Measurements from ENCODE around the gene C3orf70. TPM values are rescaled to one million over a fixed set of nuclear protein-coding genes. Genes with fewer than 3 reads are reported as not detected.
A peak's percentile ranks its signal among the peaks of the same experiment; 100 is the strongest.

The C3orf70 gene
- total RNA-seq, 4 donors from 2014 or later = 7.8 to 13.8 (median 9.8) TPM

DNA sequence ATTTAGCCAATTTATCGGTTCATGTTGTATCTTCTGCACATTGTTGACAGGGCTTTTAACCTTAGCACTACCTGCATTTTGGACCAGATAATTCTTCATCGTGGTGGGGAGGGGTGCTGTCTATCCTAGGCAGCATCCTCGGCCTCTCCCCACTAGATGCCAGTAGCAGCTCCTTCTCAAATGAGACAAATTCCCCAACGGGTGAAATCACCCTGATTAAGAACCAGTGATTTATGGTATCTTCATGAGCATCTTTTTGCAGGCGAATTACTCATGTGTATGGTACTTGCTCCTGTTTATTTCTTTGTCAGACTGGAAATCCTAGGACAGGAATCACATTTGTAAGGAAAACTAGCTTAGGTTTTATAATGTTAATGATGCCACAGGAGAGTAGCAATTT is 68.0 kb downstream of the C3orf70 start:
- no peaks in the 10 kb centered on the region for H3K27me3 ChIP-seq
- no peaks in the 10 kb centered on the region for H3K9me3 ChIP-seq
- peaks cover 0 to 7% (median 0%) of the 10 kb centered on the region in 4 donors for H3K4me1 ChIP-seq
- no peak overlapping the region for H3K27ac ChIP-seq
- DNase-seq (ENCODE audit: low spot score in 2 of 2) = no peak
- TF ChIP-seq POLR2A (IDR thresholded peaks at IDR 0.05) (no peak), EP300 (IDR thresholded peaks at IDR 0.05) (no peak)
- TF ChIP-seq, protein P1, sequence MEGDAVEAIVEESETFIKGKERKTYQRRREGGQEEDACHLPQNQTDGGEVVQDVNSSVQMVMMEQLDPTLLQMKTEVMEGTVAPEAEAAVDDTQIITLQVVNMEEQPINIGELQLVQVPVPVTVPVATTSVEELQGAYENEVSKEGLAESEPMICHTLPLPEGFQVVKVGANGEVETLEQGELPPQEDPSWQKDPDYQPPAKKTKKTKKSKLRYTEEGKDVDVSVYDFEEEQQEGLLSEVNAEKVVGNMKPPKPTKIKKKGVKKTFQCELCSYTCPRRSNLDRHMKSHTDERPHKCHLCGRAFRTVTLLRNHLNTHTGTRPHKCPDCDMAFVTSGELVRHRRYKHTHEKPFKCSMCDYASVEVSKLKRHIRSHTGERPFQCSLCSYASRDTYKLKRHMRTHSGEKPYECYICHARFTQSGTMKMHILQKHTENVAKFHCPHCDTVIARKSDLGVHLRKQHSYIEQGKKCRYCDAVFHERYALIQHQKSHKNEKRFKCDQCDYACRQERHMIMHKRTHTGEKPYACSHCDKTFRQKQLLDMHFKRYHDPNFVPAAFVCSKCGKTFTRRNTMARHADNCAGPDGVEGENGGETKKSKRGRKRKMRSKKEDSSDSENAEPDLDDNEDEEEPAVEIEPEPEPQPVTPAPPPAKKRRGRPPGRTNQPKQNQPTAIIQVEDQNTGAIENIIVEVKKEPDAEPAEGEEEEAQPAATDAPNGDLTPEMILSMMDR (IDR thresholded peaks at IDR 0.05) = peak in 1 of 5 experiments; percentile 7
- H3K36me3 ChIP-seq = peaks cover 0 to 34% (median 0%) of the 10 kb centered on the region in 3 donors
- 70 to 76% methylated on average over 5 of the region's 5 CpGs for WGBS, 2 donors
- no peak overlapping the region for H3K4me3 ChIP-seq

DNA sequence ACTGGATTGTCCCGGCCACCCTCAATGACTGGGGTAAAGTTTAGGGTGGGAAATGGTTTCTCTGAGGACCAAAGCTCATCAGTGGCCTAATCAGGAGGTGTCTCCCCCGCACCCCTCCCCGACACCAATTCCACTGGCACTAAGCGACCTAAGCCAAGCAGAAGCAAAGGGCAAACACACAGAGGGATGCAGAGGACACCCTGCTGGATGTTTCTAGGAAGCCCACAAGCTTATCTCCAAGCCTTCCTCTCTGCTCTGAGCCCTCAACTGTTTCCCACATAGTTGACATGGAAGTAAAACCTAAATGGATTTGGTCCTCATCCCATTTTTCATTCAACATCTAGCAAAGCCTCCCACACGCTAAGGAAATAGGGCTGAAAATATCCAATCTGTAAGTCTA is 68.5 kb downstream of the C3orf70 start:
- DNase-seq (ENCODE audit: low spot score in 2 of 2) = no peak
- H3K4me1 ChIP-seq = peaks cover 0 to 6% (median 0%) of the 10 kb centered on the region in 4 donors
- TF ChIP-seq EP300 (IDR thresholded peaks at IDR 0.05) (no peak), POLR2A (IDR thresholded peaks at IDR 0.05) (no peak)
- TF ChIP-seq, protein P1 (IDR thresholded peaks at IDR 0.05) = no peak
- 86% methylated on average over 5 of the region's 5 CpGs for WGBS, 2 donors
- H3K27ac ChIP-seq = no peak overlapping the region
- H3K4me3 ChIP-seq = no peak overlapping the region
- peaks cover 0 to 34% (median 0%) of the 10 kb centered on the region in 3 donors for H3K36me3 ChIP-seq
- no peaks in the 10 kb centered on the region for H3K27me3 ChIP-seq
- H3K9me3 ChIP-seq = no peaks in the 10 kb centered on the region

DNA sequence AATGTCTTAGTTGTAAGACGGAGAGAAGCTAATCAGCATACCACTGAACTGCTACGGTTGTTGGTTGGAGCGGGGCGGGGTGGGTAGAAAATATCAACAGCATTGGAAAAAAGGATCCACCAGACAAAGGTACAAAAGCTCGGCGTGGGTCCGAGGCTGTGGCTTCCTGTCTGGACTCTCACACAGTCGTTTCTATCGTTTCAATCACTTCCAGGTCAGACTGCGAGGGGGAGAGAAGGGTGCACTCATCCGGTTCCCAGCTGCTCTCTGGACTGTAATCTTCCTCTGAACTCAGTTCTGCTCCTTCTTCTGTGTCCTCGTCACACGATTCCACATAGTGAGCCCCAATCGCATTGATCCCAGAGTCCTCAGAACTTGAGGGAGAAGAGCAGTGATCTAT is 70.0 kb downstream of the C3orf70 start:
- no peaks in the 10 kb centered on the region for H3K27me3 ChIP-seq
- H3K4me1 ChIP-seq = peaks cover 0 to 5% (median 0%) of the 10 kb centered on the region in 4 donors

DNA sequence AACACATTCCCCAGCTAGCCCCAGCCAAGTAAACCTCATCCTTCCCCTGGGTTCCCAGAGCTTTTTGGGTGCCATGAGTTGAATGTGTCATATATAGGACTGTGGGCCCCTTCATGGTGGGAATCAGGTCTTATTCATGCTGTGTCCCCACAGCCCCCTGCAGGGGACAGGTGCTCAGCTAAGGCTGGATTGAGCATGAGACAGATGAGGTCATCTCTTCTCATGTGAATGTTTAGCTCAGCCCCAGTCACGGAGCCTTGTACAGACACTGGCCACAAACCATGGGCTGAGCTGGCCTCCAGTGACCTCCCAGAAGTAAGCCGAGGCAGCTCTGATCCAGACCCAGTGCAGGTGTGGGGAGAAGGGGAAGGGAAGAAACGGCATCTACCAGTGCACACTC is 70.7 kb downstream of the C3orf70 start:
- no peak for DNase-seq (ENCODE audit: low spot score in 2 of 2)
- Histone ChIP-seq H3K4me1 (peaks cover 0 to 5% (median 0%) of the 10 kb centered on the region in 4 donors), H3K27me3 (no peaks in the 10 kb centered on the region), H3K9me3 (no peaks in the 10 kb centered on the region), H3K36me3 (peaks cover 0 to 38% (median 0%) of the 10 kb centered on the region in 3 donors), H3K27ac (no peak overlapping the region), H3K4me3 (no peak overlapping the region)
- TF ChIP-seq EP300 (IDR thresholded peaks at IDR 0.05) (no peak), POLR2A (IDR thresholded peaks at IDR 0.05) (no peak)
- TF ChIP-seq, protein P1 (IDR thresholded peaks at IDR 0.05) = no peak
- 62 to 66% methylated on average over 3 of the region's 3 CpGs for WGBS, 2 donors

More for the DNA sequence above, 70.0 kb downstream of the C3orf70 start:
- no peak overlapping the region for H3K27ac ChIP-seq
- no peak overlapping the region for H3K4me3 ChIP-seq
- H3K36me3 ChIP-seq = peaks cover 0 to 34% (median 0%) of the 10 kb centered on the region in 3 donors
- 84 to 86% methylated on average over 14 of the region's 14 CpGs for WGBS, 2 donors
- DNase-seq (ENCODE audit: low spot score in 2 of 2) = no peak
- no peaks in the 10 kb centered on the region for H3K9me3 ChIP-seq
- TF ChIP-seq POLR2A (IDR thresholded peaks at IDR 0.05) (no peak), EP300 (IDR thresholded peaks at IDR 0.05) (no peak)
- TF ChIP-seq, protein P1 (IDR thresholded peaks at IDR 0.05) = no peak

DNA sequence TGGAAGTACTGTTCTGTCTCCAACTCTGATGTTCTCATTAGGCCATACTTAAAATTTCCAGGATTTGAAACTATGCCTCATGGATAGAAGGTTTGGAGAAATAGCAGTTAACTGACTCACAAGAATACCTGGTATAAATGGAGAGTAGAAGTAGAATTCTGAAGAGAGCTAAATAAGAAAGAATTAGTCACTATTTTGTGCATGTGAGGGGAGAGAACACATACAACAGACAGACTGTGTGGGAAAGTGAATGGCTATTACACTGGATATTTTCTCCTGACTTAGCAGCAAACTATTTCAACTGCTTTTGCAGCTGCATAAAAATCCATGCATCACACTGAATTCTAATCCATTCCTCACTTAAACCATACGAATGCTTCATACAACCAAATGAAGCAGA is 71.3 kb downstream of the C3orf70 start:
- DNase-seq (ENCODE audit: low spot score in 2 of 2) = no peak
- 80 to 86% methylated on average over 1 of the region's 1 CpG for WGBS, 2 donors
- H3K36me3 ChIP-seq = peaks cover 0 to 38% (median 0%) of the 10 kb centered on the region in 3 donors
- H3K9me3 ChIP-seq = no peaks in the 10 kb centered on the region
- H3K27me3 ChIP-seq = no peaks in the 10 kb centered on the region
- H3K4me3 ChIP-seq = no peak overlapping the region
- H3K4me1 ChIP-seq = peaks cover 0 to 5% (median 0%) of the 10 kb centered on the region in 4 donors
- TF ChIP-seq EP300 (IDR thresholded peaks at IDR 0.05) (no peak), POLR2A (IDR thresholded peaks at IDR 0.05) (no peak)
- TF ChIP-seq, protein P1 (IDR thresholded peaks at IDR 0.05) = no peak
- H3K27ac ChIP-seq = no peak overlapping the region

Measured in tibial nerve (tissue), 4 donors.